Skeletal muscle tissue (tissue), 4 donors: Measurements from ENCODE around the gene HOTAIR. TPM values are rescaled to one million over a fixed set of nuclear protein-coding genes. Genes with fewer than 3 reads are reported as not detected.

ENCODE experiments used
- H3K27ac ChIP-seq: one replicate; pipeline ENCODE4 v1.7.0; 2013; ENCODE audit warnings: mild to moderate bottlenecking, low read depth, low read length, inconsistent platforms
- H3K27me3 ChIP-seq, 3 donors: one replicate each; pipeline ENCODE4 v1.7.0; 2013; ENCODE audit warnings: low read length in 3 of 3; ENCODE audit not compliant: control insufficient read depth in 3 of 3, insufficient read depth in 3 of 3
- H3K36me3 ChIP-seq, 3 donors: one replicate each; pipeline ENCODE4 v1.7.0; 2013; ENCODE audit warnings: low read length in 3 of 3; ENCODE audit not compliant: control insufficient read depth in 3 of 3, insufficient read depth in 3 of 3
- H3K4me1 ChIP-seq, 3 donors: one replicate each; pipeline ENCODE4 v1.7.0; 2013; ENCODE audit warnings: low read length in 3 of 3, mild to moderate bottlenecking in 3 of 3; ENCODE audit not compliant: control insufficient read depth in 3 of 3, insufficient read depth in 3 of 3
- H3K4me3 ChIP-seq, 3 donors: one replicate each; pipeline ENCODE4 v1.7.0; 2013; ENCODE audit warnings: low read length in 3 of 3
- H3K9ac ChIP-seq, 3 donors: one replicate each; pipeline ENCODE4 v1.7.0; 2013; ENCODE audit warnings: low read length in 3 of 3, mild to moderate bottlenecking in 3 of 3, moderate library complexity in 2 of 3, low read depth in 1 of 3
- H3K9me3 ChIP-seq, 3 donors: one replicate each; pipeline ENCODE4 v1.7.0; 2013; ENCODE audit warnings: low read length in 3 of 3; ENCODE audit not compliant: control insufficient read depth in 3 of 3
- total RNA-seq: library from RNA; depleted of rRNA; stranded (reverse); fragments of >200 nt; gene quantifications from one replicate; pipeline ENCODE4 v1.2.3, GENCODE V29; 2014
- donor health status: Osteomylitis.

The HOTAIR gene
- total RNA-seq, 1 donor from 2014 or later, result 2.1 TPM

DNA sequence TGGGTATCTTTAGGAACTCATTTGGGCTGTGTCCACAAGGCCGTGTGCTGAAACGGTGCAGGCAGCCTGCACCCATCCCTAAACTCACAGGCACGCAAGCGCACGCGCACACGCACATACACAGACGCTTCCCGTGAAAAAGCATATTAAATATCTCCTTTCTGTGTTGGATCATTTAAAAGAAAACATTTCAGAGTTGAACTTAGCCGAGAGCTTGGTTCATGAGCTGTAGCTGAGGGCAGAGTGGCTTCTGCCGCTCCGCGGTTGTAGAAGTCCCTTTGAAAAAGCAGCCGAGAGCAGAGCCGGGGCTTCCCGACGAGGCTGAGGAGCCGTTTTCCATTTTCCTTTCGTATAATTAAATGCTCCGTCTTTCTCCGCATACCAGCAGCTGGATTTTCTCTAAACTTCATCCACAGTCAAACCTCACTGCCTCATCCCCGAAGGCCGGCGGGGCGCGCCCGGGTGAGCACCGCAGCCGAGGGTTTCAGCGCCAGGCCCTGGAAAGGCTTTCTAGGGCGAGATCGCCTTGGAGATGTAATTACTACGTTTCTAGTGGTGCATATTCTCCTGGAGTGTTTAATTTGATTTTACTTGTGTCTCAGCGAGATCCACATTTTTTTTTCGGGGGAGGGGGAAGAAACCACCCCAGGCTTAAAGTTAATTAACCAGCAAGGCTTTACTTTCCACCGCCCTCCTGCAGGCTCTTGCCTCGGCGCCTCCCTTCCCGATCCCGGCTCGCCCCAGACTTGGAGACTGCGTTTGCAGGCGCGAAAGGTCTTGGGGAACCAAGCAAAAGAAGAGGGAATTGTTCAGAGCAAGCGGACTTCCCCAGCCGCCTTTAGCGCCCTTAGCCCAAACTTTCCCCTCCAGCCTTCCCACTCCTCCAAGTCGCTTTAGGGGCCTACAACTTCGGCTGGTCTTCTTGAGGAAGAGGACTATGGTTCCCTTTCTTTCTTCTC is 39.1 kb downstream of the HOTAIR start:
- Histone ChIP-seq H3K4me1 (peaks cover 5 to 14% (median 11%) of the 10 kb centered on the region in 3 donors), H3K36me3 (no peaks in the 10 kb centered on the region), H3K4me3 (no peak overlapping the region), H3K27me3 (peaks cover 90 to 92% (median 91%) of the 10 kb centered on the region in 3 donors), H3K9ac (no peak overlapping the region), H3K9me3 (no peaks in the 10 kb centered on the region), H3K27ac (no peak overlapping the region)

DNA sequence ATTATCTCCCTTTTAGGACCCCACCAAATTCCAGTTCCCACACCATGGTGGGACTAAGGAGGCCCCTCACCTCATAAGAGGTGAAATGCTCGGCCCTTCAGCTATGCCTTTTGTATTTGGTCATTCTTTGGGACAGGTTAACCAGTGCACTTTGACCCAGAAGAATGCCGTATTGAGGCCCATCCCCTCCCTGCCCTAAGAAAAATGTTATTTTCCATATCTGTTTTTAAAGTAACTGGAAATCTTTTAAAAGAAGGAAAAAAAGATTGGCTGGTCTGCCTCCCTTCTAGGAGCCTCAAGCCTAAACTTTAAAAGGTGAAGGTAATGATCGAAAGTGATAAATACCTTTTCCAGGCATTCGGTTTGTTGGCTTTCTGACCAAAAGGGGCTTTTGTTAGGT is 41.8 kb downstream of the HOTAIR start:
- H3K36me3 ChIP-seq, result no peaks in the 10 kb centered on the region
- peaks cover 92 to 94% (median 93%) of the 10 kb centered on the region in 3 donors for H3K27me3 ChIP-seq
- H3K9me3 ChIP-seq, result no peaks in the 10 kb centered on the region
- H3K4me1 ChIP-seq, result peaks cover 2 to 8% (median 3%) of the 10 kb centered on the region in 3 donors
- H3K27ac ChIP-seq, result no peak overlapping the region
- H3K9ac ChIP-seq, result no peak overlapping the region
- no peak overlapping the region for H3K4me3 ChIP-seq

DNA sequence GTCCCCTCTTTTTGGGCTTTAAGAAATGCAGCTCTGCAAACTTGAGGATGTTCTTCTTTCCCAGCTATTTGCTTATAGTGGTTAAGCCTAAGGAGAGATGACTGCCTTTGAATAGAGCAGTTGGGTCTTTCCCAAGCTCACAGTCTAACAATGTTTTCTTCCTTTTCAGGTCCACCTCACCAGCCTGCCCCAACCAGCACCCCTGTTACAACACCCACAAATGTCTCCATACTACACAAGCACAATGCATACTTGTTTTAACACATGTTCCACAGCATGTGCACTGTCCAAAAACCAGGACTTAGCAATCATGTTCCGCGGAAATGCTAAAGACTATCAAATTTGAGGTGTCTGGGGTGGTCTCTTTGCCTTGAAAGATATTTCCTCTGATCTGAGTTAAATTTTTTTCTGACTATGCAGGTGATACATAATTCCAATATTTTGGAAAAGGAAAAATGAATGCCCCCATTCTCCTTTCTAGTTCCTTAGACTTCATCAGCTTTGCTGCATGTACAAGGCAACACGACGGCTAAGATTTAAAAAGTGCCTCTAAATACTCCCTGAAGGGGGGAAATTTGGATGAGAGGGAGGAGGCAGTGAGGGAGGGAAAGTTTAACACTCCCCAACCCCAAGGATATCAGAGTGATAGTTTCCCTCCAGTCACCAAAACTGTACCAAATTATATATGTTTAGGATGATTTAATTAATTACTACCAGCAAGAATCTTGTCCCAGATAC is 42.7 kb downstream of the HOTAIR start:
- Histone ChIP-seq H3K36me3 (no peaks in the 10 kb centered on the region), H3K27ac (no peak overlapping the region), H3K27me3 (peaks cover 90 to 93% (median 92%) of the 10 kb centered on the region in 3 donors), H3K4me1 (peaks cover 0 to under 1% (median 0%) of the 10 kb centered on the region in 3 donors), H3K9ac (no peak overlapping the region), H3K9me3 (no peaks in the 10 kb centered on the region), H3K4me3 (no peak overlapping the region)

GRCh38 chr12:53930591-53931255 is 44.0 kb downstream of the HOTAIR start:
- Histone ChIP-seq H3K27me3 (peaks cover 89 to 91% (median 90%) of the 10 kb centered on the region in 3 donors), H3K4me1 (no peaks in the 10 kb centered on the region), H3K27ac (no peak overlapping the region), H3K36me3 (no peaks in the 10 kb centered on the region), H3K4me3 (no peak overlapping the region), H3K9me3 (no peaks in the 10 kb centered on the region), H3K9ac (no peak overlapping the region)

GRCh38 chr12:53929527-53929926 is 45.2 kb downstream of the HOTAIR start:
- Histone ChIP-seq H3K27ac (no peak overlapping the region), H3K36me3 (no peaks in the 10 kb centered on the region), H3K4me1 (no peaks in the 10 kb centered on the region), H3K4me3 (no peak overlapping the region), H3K9me3 (no peaks in the 10 kb centered on the region), H3K27me3 (peaks cover 80 to 84% (median 83%) of the 10 kb centered on the region in 3 donors), H3K9ac (no peak overlapping the region)

DNA sequence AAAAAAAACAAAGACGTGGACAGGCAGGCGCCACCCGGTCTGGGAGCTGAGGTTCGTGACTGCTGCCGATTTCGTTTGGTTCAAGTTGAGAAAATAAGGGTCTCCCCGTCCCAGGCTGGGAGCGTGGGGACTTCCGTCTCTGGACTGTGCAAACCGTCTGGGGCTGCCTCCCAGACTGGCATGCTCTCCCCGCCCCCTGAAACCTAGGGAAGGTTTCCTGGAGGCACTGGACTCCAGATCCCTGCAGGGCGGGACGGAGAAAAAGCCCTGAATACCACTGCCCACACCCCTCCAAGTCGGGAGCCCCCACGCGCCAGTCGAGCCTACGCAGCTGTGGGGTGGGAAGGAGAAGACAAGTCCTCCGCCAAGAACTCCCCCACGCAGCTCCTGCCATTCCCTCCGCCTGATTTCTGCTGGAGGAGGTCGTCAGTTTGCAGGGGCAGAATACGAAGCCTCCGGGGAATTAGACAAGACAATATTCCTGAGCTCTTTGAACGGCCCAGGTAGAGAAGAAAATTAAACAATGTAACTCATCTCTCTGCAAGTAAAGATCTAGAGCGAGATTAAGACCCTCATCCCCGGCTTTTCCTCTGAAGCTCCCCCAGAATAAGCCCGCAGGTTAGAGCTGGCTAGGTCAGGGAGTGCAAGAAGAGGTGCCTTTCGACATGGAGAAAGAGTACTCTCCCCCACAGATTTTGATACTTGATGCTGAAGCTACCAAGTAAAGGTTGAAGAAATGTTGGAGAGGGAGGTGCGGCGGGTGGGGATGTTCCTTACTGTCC is 46.5 kb downstream of the HOTAIR start:
- Histone ChIP-seq H3K9me3 (no peaks in the 10 kb centered on the region), H3K4me1 (no peaks in the 10 kb centered on the region), H3K27me3 (peaks cover 72 to 79% (median 76%) of the 10 kb centered on the region in 3 donors), H3K4me3 (no peak overlapping the region), H3K36me3 (no peaks in the 10 kb centered on the region), H3K9ac (no peak overlapping the region), H3K27ac (no peak overlapping the region)

- Histone ChIP-seq H3K9me3 (no peaks in the 10 kb centered on the region), H3K27me3 (peaks cover 68 to 76% (median 71%) of the 10 kb centered on the region in 3 donors), H3K4me1 (no peaks in the 10 kb centered on the region)
Observed at GRCh38 chr12:53927220-53928029, 47.3 kb downstream of the HOTAIR start.

DNA sequence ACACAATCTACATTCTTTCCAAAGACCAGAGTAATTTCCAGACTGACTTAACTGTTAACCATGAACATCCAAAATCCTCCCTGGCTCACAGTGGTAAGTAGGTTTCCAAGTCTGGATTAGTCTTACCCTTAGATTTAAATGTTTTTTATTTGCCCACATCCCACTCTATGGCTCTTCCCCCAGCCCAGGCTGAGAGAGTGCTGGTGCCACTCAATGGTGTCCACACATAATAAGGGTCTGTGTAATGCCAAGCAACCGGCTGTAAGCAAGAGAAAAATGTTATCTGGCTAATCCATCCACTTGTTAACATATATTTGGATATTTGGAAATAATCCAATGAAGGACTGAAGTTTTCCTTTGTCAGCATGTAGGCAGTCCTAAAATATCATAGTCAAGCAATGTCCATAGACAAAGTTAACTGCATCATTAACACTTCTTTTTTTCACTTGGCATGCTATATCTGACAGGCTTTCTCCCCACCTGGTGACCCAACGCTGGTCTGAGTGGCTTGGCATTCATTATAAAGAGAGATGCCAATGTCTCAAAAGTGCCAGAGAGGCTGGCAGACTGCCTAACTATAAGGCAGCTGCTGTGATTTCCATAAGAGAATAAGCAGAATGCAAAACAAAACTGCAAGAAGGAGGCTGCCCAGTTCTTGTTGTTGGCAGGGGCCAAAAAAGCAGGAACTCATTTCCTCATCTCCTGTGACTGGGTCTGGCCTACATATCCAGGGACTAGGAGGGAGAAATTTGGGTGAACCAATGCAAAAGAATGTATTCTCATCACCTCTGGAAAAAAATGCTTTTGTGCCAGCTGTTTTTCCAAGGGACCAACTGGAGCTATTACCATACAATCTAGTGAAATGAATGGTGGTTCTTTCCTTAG is 50.0 kb downstream of the HOTAIR start:
- no peaks in the 10 kb centered on the region for H3K36me3 ChIP-seq
- no peak overlapping the region for H3K9ac ChIP-seq
- no peak overlapping the region for H3K4me3 ChIP-seq
- no peaks in the 10 kb centered on the region for H3K9me3 ChIP-seq
- no peak overlapping the region for H3K27ac ChIP-seq
- H3K4me1 ChIP-seq, result no peaks in the 10 kb centered on the region
- peaks cover 47 to 58% (median 49%) of the 10 kb centered on the region in 3 donors for H3K27me3 ChIP-seq

More at GRCh38 chr12:53927220-53928029, 47.3 kb downstream of the HOTAIR start:
- H3K27ac ChIP-seq, result no peak overlapping the region
- H3K4me3 ChIP-seq, result no peak overlapping the region
- no peaks in the 10 kb centered on the region for H3K36me3 ChIP-seq
- H3K9ac ChIP-seq, result no peak overlapping the region
